ENCODE measurements around the gene INPP5D.

INPP5D gene

GRCh38 chr2:233053928-233054784, 6.0 kb upstream of the INPP5D start:
- Mint-ChIP-seq H3K9me3 (no peaks in the 10 kb centered on the region), H3K27ac (peak overlapping the region; percentile 65), H3K4me1 (peaks cover 17 to 21% of the 10 kb centered on the region in 2 donors), H3K36me3 (no peaks in the 10 kb centered on the region), H3K4me3 (peak overlapping the region in 1 of 2 donors; percentile 7), H3K27me3 (peaks cover 0 to 12% of the 10 kb centered on the region in 2 donors)
- ATAC-seq (replicated peaks), result peak; percentile 85 to 91
- peak; percentile 55 for DNase-seq

GRCh38 chr2:233055362-233055761, 4.8 kb upstream of the INPP5D start:
- ATAC-seq (replicated peaks), result no peak
- peaks cover 0 to 12% of the 10 kb centered on the region in 2 donors for H3K27me3 Mint-ChIP-seq
- H3K9me3 Mint-ChIP-seq, result no peaks in the 10 kb centered on the region
- peaks cover 26 to 27% of the 10 kb centered on the region in 2 donors for H3K4me1 Mint-ChIP-seq
- no peak overlapping the region for H3K27ac Mint-ChIP-seq
- H3K4me3 Mint-ChIP-seq, result no peak overlapping the region
- peaks cover 0 to 2% of the 10 kb centered on the region in 2 donors for H3K36me3 Mint-ChIP-seq
- DNase-seq, result no peak

GRCh38 chr2:233056961-233057605, 3.1 kb upstream of the INPP5D start:
- Mint-ChIP-seq H3K27ac (no peak overlapping the region), H3K36me3 (peaks cover 12 to 17% of the 10 kb centered on the region in 2 donors), H3K4me3 (no peak overlapping the region), H3K4me1 (peaks cover 26 to 27% of the 10 kb centered on the region in 2 donors), H3K27me3 (no peaks in the 10 kb centered on the region), H3K9me3 (no peaks in the 10 kb centered on the region)
- ATAC-seq (replicated peaks), result no peak
- no peak for DNase-seq

- H3K27me3 Mint-ChIP-seq, result no peaks in the 10 kb centered on the region
- ATAC-seq (replicated peaks) (no peak), DNase-seq (no peak)
- peak overlapping the region; percentile 99 for H3K27ac Mint-ChIP-seq
- H3K4me1 Mint-ChIP-seq, result peaks cover 34 to 41% of the 10 kb centered on the region in 2 donors
- H3K4me3 Mint-ChIP-seq, result peak overlapping the region; percentile 98 to 99
- H3K36me3 Mint-ChIP-seq, result peaks cover 29 to 34% of the 10 kb centered on the region in 2 donors
- no peaks in the 10 kb centered on the region for H3K9me3 Mint-ChIP-seq
These were observed 1.2 kb upstream of the INPP5D start for GRCh38 chr2:233058717-233059546.

- H3K27ac Mint-ChIP-seq, result peak overlapping the region; percentile 99
- peaks cover 31 to 37% of the 10 kb centered on the region in 2 donors for H3K36me3 Mint-ChIP-seq
- ATAC-seq (replicated peaks), result no peak
- H3K27me3 Mint-ChIP-seq, result no peaks in the 10 kb centered on the region
- H3K4me1 Mint-ChIP-seq, result peaks cover 33 to 44% of the 10 kb centered on the region in 2 donors
- DNase-seq, result no peak
- no peaks in the 10 kb centered on the region for H3K9me3 Mint-ChIP-seq
- peak overlapping the region; percentile 98 to 99 for H3K4me3 Mint-ChIP-seq
These were observed 670 bp upstream of the INPP5D start for GRCh38 chr2:233059547-233059796.

- ATAC-seq (replicated peaks), result peak; percentile 19 to 21
- no peaks in the 10 kb centered on the region for H3K27me3 Mint-ChIP-seq
- peak overlapping the region; percentile 98 to 99 for H3K4me3 Mint-ChIP-seq
- peaks cover 38 to 47% of the 10 kb centered on the region in 2 donors for H3K36me3 Mint-ChIP-seq
- no peaks in the 10 kb centered on the region for H3K9me3 Mint-ChIP-seq
- no peak for DNase-seq
- H3K4me1 Mint-ChIP-seq, result peaks cover 37 to 55% of the 10 kb centered on the region in 2 donors
- H3K27ac Mint-ChIP-seq, result peak overlapping the region; percentile 99
These were observed 398 bp downstream of the INPP5D start for GRCh38 chr2:233060501-233060979.

GRCh38 chr2:233060980-233061590, 943 bp downstream of the INPP5D start:
- DNase-seq (peak; percentile 65), ATAC-seq (replicated peaks) (peak; percentile 44 to 48)
- H3K4me3 Mint-ChIP-seq, result peak overlapping the region; percentile 98 to 99
- H3K4me1 Mint-ChIP-seq, result peaks cover 40 to 60% of the 10 kb centered on the region in 2 donors
- H3K27me3 Mint-ChIP-seq, result no peaks in the 10 kb centered on the region
- peaks cover 42 to 51% of the 10 kb centered on the region in 2 donors for H3K36me3 Mint-ChIP-seq
- no peaks in the 10 kb centered on the region for H3K9me3 Mint-ChIP-seq
- peak overlapping the region; percentile 99 for H3K27ac Mint-ChIP-seq

GRCh38 chr2:233061591-233062450, 1.7 kb downstream of the INPP5D start:
- ATAC-seq (replicated peaks) (peak; percentile 19 to 38), DNase-seq (peak; percentile 48)
- peak overlapping the region; percentile 98 to 99 for H3K4me3 Mint-ChIP-seq

GRCh38 chr2:233062451-233062850, 2.3 kb downstream of the INPP5D start:
- Mint-ChIP-seq H3K27ac (peak overlapping the region; percentile 99), H3K9me3 (no peaks in the 10 kb centered on the region), H3K4me1 (peaks cover 44 to 74% of the 10 kb centered on the region in 2 donors), H3K36me3 (peaks cover 52 to 65% of the 10 kb centered on the region in 2 donors), H3K27me3 (no peaks in the 10 kb centered on the region), H3K4me3 (peak overlapping the region; percentile 98 to 99)
- ATAC-seq (replicated peaks) (no peak), DNase-seq (no peak)

More at GRCh38 chr2:233061591-233062450, 1.7 kb downstream of the INPP5D start:
- peaks cover 48 to 58% of the 10 kb centered on the region in 2 donors for H3K36me3 Mint-ChIP-seq
- peaks cover 43 to 68% of the 10 kb centered on the region in 2 donors for H3K4me1 Mint-ChIP-seq
- no peaks in the 10 kb centered on the region for H3K27me3 Mint-ChIP-seq
- no peaks in the 10 kb centered on the region for H3K9me3 Mint-ChIP-seq
- peak overlapping the region; percentile 99 for H3K27ac Mint-ChIP-seq

GRCh38 chr2:233062946-233063268, 2.8 kb downstream of the INPP5D start:
- Mint-ChIP-seq H3K36me3 (peaks cover 52 to 69% of the 10 kb centered on the region in 2 donors), H3K9me3 (no peaks in the 10 kb centered on the region), H3K4me1 (peaks cover 44 to 79% of the 10 kb centered on the region in 2 donors), H3K4me3 (peak overlapping the region; percentile 98 to 99), H3K27ac (peak overlapping the region; percentile 99), H3K27me3 (no peaks in the 10 kb centered on the region)
- DNase-seq, result no peak
- ATAC-seq (replicated peaks), result peak; percentile 2

GRCh38 chr2:233063269-233063975, 3.3 kb downstream of the INPP5D start:
- Mint-ChIP-seq H3K36me3 (peaks cover 53 to 74% of the 10 kb centered on the region in 2 donors), H3K4me1 (peaks cover 41 to 79% of the 10 kb centered on the region in 2 donors), H3K4me3 (peak overlapping the region; percentile 98 to 99), H3K27ac (peak overlapping the region; percentile 99), H3K27me3 (no peaks in the 10 kb centered on the region), H3K9me3 (no peaks in the 10 kb centered on the region)
- DNase-seq (peak; percentile 59), ATAC-seq (replicated peaks) (peak; percentile 41)

GRCh38 chr2:233063976-233064411, 3.9 kb downstream of the INPP5D start:
- Mint-ChIP-seq H3K4me1 (peaks cover 43 to 79% of the 10 kb centered on the region in 2 donors), H3K27ac (peak overlapping the region; percentile 99), H3K4me3 (peak overlapping the region; percentile 98 to 99), H3K36me3 (peaks cover 58 to 80% of the 10 kb centered on the region in 2 donors), H3K27me3 (no peaks in the 10 kb centered on the region), H3K9me3 (no peaks in the 10 kb centered on the region)
- ATAC-seq (replicated peaks) (no peak), DNase-seq (no peak)
